Activated T-helper 17 cell treated with anti-CD3 and anti-CD28 coated beads, Interleukin-2, amount 50 U/mL, for 72 hours (primary cell): Measurements from ENCODE around the gene ZNF644. TPM values are rescaled to one million over a fixed set of nuclear protein-coding genes. Genes with fewer than 3 reads are reported as not detected.

Source experiments
- ATAC-seq: fragments of 150-1000 bp; cut with Tn5 transposase; replicated peaks from 2 replicates; pipeline ENCODE4 v1.10.0; 2021; ENCODE audit warnings: mild to moderate bottlenecking, moderate library complexity
- H3K27ac Mint-ChIP-seq: one replicate; pipeline ENCODE4 v1.8.0; 2022; ENCODE audit warnings: mixed read lengths
- H3K27me3 Mint-ChIP-seq: one replicate; pipeline ENCODE4 v1.8.0; 2022; ENCODE audit warnings: mixed read lengths
- H3K36me3 Mint-ChIP-seq: one replicate; pipeline ENCODE4 v1.8.0; 2022; ENCODE audit warnings: low read depth, mild to moderate bottlenecking, mixed read lengths
- H3K4me1 Mint-ChIP-seq: one replicate; pipeline ENCODE4 v1.8.0; 2022; ENCODE audit warnings: mixed read lengths
- H3K4me3 Mint-ChIP-seq: one replicate; pipeline ENCODE4 v1.8.0; 2022; ENCODE audit warnings: mild to moderate bottlenecking, mixed read lengths
- H3K9me3 Mint-ChIP-seq: one replicate; pipeline ENCODE4 v1.8.0; 2022; ENCODE audit warnings: mixed read lengths
- total RNA-seq, 2 donors: library from RNA; stranded (reverse); gene quantifications; one replicate each; pipeline ENCODE4 v1.2.3, GENCODE V29; 2022

Gene ZNF644
- total RNA-seq, 2 donors from 2014 or later = 55.7 to 57.9 TPM

DNA sequence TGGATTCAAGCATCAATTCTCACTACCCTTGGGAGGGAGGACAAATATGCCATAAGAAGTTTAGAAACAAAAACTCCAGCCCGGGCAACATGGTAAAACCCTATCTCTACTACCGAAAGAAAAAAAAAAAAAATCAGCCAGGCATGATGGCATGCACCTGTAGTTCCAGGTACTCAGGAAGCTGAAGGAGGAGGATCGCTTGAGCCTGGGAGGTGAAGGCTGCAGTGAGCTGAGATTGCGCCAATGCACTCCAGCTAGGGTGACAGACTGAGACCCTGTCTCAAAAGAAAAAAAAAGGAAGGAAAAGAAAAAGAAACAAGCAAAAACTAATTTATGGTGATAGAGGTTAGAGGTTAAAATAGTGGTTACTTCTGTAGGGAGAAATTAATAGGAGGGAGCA, 9.6 kb downstream of the ZNF644 start:
- H3K9me3 Mint-ChIP-seq = no peaks in the 10 kb centered on the region
- H3K4me1 Mint-ChIP-seq = peaks cover 58% of the 10 kb centered on the region
- H3K36me3 Mint-ChIP-seq = peaks cover 34% of the 10 kb centered on the region
- no peak for ATAC-seq
- no peaks in the 10 kb centered on the region for H3K27me3 Mint-ChIP-seq
- no peak overlapping the region for H3K27ac Mint-ChIP-seq
- H3K4me3 Mint-ChIP-seq = no peak overlapping the region

- Mint-ChIP-seq H3K27me3 (no peaks in the 10 kb centered on the region), H3K9me3 (no peaks in the 10 kb centered on the region), H3K4me3 (no peak overlapping the region), H3K27ac (no peak overlapping the region), H3K4me1 (peaks cover 60% of the 10 kb centered on the region), H3K36me3 (peaks cover 34% of the 10 kb centered on the region)
- no peak for ATAC-seq
Measured at GRCh38 chr1:91011726-91012125, 10.1 kb downstream of the ZNF644 start.

DNA sequence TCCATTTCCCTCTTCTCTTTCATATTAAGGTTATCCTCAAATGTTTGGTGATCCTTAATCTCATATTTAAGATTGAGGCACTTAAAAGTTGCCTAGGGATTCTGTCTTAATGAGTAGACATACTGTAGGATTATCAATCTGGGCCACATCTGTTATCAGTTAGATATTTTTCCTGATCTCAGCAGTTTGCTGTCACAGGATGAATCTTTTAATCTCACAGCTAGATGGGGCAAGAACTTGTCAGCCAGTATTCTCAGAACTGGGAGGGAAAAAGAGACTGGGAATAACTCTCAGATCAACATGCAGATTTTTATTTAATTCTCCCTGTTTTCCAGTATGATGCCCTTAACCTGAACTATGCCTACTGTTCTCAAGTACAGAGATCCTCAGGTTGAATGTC, 14.0 kb downstream of the ZNF644 start:
- Mint-ChIP-seq H3K27me3 (no peaks in the 10 kb centered on the region), H3K9me3 (no peaks in the 10 kb centered on the region), H3K4me3 (no peak overlapping the region), H3K4me1 (peaks cover 66% of the 10 kb centered on the region), H3K36me3 (peaks cover 33% of the 10 kb centered on the region), H3K27ac (no peak overlapping the region)
- no peak for ATAC-seq

DNA sequence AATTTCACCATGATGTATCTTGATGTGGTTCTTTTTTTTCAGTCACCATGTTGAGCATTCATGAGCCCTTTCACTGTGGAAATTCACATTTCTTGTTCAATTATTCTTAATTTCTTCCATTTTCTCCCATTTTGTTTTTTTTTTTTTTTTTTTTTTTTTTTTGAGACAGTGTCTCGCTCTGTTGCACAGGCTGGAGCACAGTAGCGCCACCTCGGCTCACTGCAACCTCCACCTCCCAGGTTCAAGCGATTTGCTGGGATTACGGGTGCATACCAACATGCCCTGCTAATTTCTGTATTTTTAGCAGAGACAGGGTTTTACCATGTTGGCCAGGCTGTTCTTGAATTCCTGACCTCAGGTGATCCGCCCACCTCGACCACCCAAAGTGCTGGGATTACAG, 14.7 kb downstream of the ZNF644 start:
- H3K27ac Mint-ChIP-seq = peak overlapping the region; percentile 5
- peaks cover 59% of the 10 kb centered on the region for H3K4me1 Mint-ChIP-seq
- no peaks in the 10 kb centered on the region for H3K27me3 Mint-ChIP-seq
- ATAC-seq = no peak
- peaks cover 32% of the 10 kb centered on the region for H3K36me3 Mint-ChIP-seq
- H3K4me3 Mint-ChIP-seq = no peak overlapping the region
- no peaks in the 10 kb centered on the region for H3K9me3 Mint-ChIP-seq

- Mint-ChIP-seq H3K27ac (peak overlapping the region; percentile 5), H3K27me3 (no peaks in the 10 kb centered on the region), H3K4me3 (no peak overlapping the region), H3K9me3 (no peaks in the 10 kb centered on the region), H3K4me1 (peaks cover 56% of the 10 kb centered on the region), H3K36me3 (peaks cover 37% of the 10 kb centered on the region)
- ATAC-seq = no peak
Measured at GRCh38 chr1:91006113-91006908, 15.5 kb downstream of the ZNF644 start.

GRCh38 chr1:91005285-91005684, 16.6 kb downstream of the ZNF644 start:
- H3K4me1 Mint-ChIP-seq = peaks cover 59% of the 10 kb centered on the region
- H3K4me3 Mint-ChIP-seq = peak overlapping the region; percentile 5
- peaks cover 37% of the 10 kb centered on the region for H3K36me3 Mint-ChIP-seq
- no peaks in the 10 kb centered on the region for H3K27me3 Mint-ChIP-seq
- peak overlapping the region; percentile 68 for H3K27ac Mint-ChIP-seq
- ATAC-seq = no peak
- H3K9me3 Mint-ChIP-seq = peaks cover 4% of the 10 kb centered on the region

DNA sequence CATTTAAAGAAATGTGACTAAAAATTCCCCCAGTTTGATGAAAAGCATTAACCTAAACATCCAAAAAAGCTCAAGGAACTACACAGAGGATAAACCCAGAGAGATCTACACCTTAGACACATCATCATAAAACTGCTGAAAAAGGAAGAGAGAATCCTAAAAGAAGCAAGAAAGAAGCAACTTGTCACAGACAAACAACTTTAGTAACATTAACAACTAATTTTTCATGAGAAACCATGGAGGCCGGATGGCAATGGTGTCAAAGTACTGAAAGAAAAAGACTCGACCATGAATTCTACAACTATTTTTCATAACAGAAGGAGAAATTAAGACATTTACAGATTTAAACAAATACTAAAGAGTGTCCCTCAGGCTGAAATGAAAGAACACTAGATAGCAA, 17.7 kb downstream of the ZNF644 start:
- Mint-ChIP-seq H3K9me3 (peaks cover 4% of the 10 kb centered on the region), H3K27ac (no peak overlapping the region), H3K4me3 (no peak overlapping the region), H3K27me3 (no peaks in the 10 kb centered on the region), H3K36me3 (peaks cover 37% of the 10 kb centered on the region), H3K4me1 (peaks cover 57% of the 10 kb centered on the region)
- no peak for ATAC-seq

DNA sequence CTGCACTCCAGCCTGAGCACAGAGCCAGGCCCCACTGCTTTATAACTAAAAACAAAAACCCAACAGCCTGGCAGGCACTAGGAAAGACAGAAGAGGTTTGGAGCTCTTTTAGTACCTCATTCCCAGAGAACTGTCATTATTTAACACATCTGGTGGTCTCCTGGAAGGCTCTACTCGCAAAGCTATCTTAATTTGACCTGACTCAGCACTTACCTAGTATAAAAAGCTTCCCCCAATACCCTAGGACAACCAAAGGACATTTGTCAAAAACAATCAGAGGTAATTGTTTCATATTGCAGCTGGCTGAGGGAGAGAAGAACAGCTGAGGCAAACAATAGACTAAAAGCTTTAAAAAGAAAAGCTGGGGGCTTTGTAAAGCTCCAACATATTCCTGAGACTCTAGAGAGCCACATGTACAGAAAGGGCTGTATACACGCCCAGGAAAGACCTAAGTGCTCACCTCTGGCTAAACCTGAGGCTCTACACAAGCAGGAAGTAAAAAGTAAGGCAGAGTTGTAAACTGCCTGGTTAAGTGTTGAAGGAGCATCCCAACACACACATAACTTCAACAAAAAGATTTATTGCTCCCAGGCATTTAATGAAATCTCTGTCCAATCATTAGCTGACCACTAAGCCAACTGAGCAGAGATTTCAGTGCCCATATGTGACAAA, 25.0 kb downstream of the ZNF644 start:
- H3K27me3 Mint-ChIP-seq = no peaks in the 10 kb centered on the region
- peaks cover 50% of the 10 kb centered on the region for H3K36me3 Mint-ChIP-seq
- no peak overlapping the region for H3K27ac Mint-ChIP-seq
- H3K4me1 Mint-ChIP-seq = peaks cover 45% of the 10 kb centered on the region
- no peak overlapping the region for H3K4me3 Mint-ChIP-seq
- ATAC-seq = no peak
- peaks cover 8% of the 10 kb centered on the region for H3K9me3 Mint-ChIP-seq

GRCh38 chr1:90995311-90995894, 26.4 kb downstream of the ZNF644 start:
- peaks cover 5% of the 10 kb centered on the region for H3K9me3 Mint-ChIP-seq
- H3K4me1 Mint-ChIP-seq = peaks cover 50% of the 10 kb centered on the region
- no peak for ATAC-seq
- H3K27ac Mint-ChIP-seq = peak overlapping the region; percentile 58
- H3K4me3 Mint-ChIP-seq = no peak overlapping the region
- H3K36me3 Mint-ChIP-seq = peaks cover 58% of the 10 kb centered on the region
- no peaks in the 10 kb centered on the region for H3K27me3 Mint-ChIP-seq

DNA sequence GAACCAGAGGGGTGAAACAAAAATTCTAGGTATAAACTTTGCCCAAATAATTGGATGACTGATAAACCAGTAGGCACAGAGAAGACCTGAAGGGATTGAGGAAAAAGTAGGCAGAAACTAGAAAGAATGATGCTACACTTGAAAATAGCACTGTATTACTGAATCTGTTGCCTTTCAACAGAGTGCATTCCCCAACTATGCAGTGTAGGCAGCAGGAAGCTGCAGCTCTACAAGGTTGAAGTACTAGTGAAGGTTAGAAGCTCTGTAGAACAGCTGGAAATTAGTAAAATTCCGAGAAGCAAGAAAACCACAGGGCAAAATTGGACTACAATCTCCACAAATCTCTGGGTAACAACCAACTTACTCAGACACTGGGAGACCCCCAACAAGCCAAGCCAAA, 27.4 kb downstream of the ZNF644 start:
- H3K4me1 Mint-ChIP-seq = peaks cover 53% of the 10 kb centered on the region
- H3K9me3 Mint-ChIP-seq = peaks cover 9% of the 10 kb centered on the region
- peaks cover 68% of the 10 kb centered on the region for H3K36me3 Mint-ChIP-seq
- ATAC-seq = no peak
- peak overlapping the region; percentile 58 for H3K27ac Mint-ChIP-seq
- no peaks in the 10 kb centered on the region for H3K27me3 Mint-ChIP-seq
- peak overlapping the region; percentile 10 for H3K4me3 Mint-ChIP-seq

DNA sequence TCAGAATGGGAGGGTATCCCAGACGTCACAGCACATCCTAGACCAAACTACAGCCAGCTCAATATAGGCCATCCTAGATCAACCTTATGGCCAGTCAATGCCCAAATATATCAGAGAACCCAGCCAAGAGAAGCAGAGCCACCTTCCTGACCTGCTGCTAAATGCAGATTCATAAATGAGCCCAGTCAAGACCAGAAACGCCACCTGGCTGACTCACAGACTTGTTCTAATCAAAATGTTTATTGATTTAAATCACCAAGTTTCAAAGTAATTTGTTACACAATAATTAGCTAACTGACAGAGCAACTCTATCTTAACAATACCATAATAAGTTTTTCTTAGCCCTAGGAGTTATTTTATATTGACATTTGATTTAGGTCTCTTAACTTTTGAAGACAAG, 28.6 kb downstream of the ZNF644 start:
- no peak for ATAC-seq
- Mint-ChIP-seq H3K4me3 (no peak overlapping the region), H3K36me3 (peaks cover 74% of the 10 kb centered on the region), H3K4me1 (peaks cover 54% of the 10 kb centered on the region), H3K27ac (peak overlapping the region; percentile 13), H3K9me3 (peaks cover 16% of the 10 kb centered on the region), H3K27me3 (no peaks in the 10 kb centered on the region)

- peaks cover 75% of the 10 kb centered on the region for H3K36me3 Mint-ChIP-seq
- H3K4me3 Mint-ChIP-seq = no peak overlapping the region
- H3K4me1 Mint-ChIP-seq = peaks cover 59% of the 10 kb centered on the region
- no peak for ATAC-seq
- H3K27me3 Mint-ChIP-seq = no peaks in the 10 kb centered on the region
- H3K9me3 Mint-ChIP-seq = peaks cover 18% of the 10 kb centered on the region
- H3K27ac Mint-ChIP-seq = no peak overlapping the region
Measured at GRCh38 chr1:90990779-90991178, 31.1 kb downstream of the ZNF644 start.

GRCh38 chr1:90989990-90990389, 31.8 kb downstream of the ZNF644 start:
- Mint-ChIP-seq H3K27ac (no peak overlapping the region), H3K27me3 (no peaks in the 10 kb centered on the region), H3K4me3 (no peak overlapping the region), H3K36me3 (peaks cover 71% of the 10 kb centered on the region), H3K9me3 (peaks cover 18% of the 10 kb centered on the region), H3K4me1 (peaks cover 56% of the 10 kb centered on the region)
- ATAC-seq = no peak

- ATAC-seq = no peak
- no peak overlapping the region for H3K4me3 Mint-ChIP-seq
- H3K27me3 Mint-ChIP-seq = no peaks in the 10 kb centered on the region
- peaks cover 18% of the 10 kb centered on the region for H3K9me3 Mint-ChIP-seq
- H3K4me1 Mint-ChIP-seq = peaks cover 49% of the 10 kb centered on the region
- peaks cover 64% of the 10 kb centered on the region for H3K36me3 Mint-ChIP-seq
- no peak overlapping the region for H3K27ac Mint-ChIP-seq
Measured at GRCh38 chr1:90989302-90989701, 32.5 kb downstream of the ZNF644 start.

- Mint-ChIP-seq H3K27me3 (no peaks in the 10 kb centered on the region), H3K36me3 (peaks cover 67% of the 10 kb centered on the region), H3K27ac (no peak overlapping the region), H3K4me3 (no peak overlapping the region), H3K4me1 (peaks cover 45% of the 10 kb centered on the region), H3K9me3 (peaks cover 15% of the 10 kb centered on the region)
- no peak for ATAC-seq
Measured at GRCh38 chr1:90987841-90988240, 34.0 kb downstream of the ZNF644 start.
